ENCODE data around the gene OSBP2. TPM values are rescaled to one million over a fixed set of nuclear protein-coding genes. Genes with fewer than 3 reads are reported as not detected.

OSBP2 gene
- total and polyA plus RNA-seq, 2 of the 13 experiments (the other 11 are each of a cell fraction or from before 2014, with no cell fraction given): 5.0 to 7.7 TPM

- TF ChIP-seq ZFX (CRISPR knock-in tag; IDR thresholded peaks at IDR 0.05; ENCODE audit: low read depth) (peak; percentile 47; the same call in 1 of the 2 replicates), LCORL (IDR thresholded peaks at IDR 0.05) (no peak), LCORL (CRISPR knock-in tag; IDR thresholded peaks at IDR 0.05) (peak; percentile 73), HOXA9 (CRISPR knock-in tag; IDR thresholded peaks at IDR 0.05; ENCODE audit: borderline replicate concordance) (peak; percentile 98), CBX5 (CRISPR knock-in tag; IDR thresholded peaks at IDR 0.05; ENCODE audit: borderline replicate concordance) (peak; percentile 85), THRA (CRISPR knock-in tag; IDR thresholded peaks at IDR 0.05; ENCODE audit: borderline replicate concordance) (peak; percentile 93), PHF5A (CRISPR knock-in tag; IDR thresholded peaks at IDR 0.05; ENCODE audit: low read depth, unreplicated experiment) (peak; percentile 67), PHB2 (IDR thresholded peaks at IDR 0.05; ENCODE audit: partially characterized antibody) (no peak), ZBTB14 (CRISPR knock-in tag; IDR thresholded peaks at IDR 0.05) (peak; percentile 68), ZNF800 (CRISPR knock-in tag; IDR thresholded peaks at IDR 0.05) (peak; percentile 99), MEF2D (CRISPR knock-in tag; IDR thresholded peaks at IDR 0.05) (peak; percentile 85), HIVEP1 (CRISPR knock-in tag; IDR thresholded peaks at IDR 0.05) (peak; percentile 52; the same call in 1 of the 2 replicates)
- TF ChIP-seq, protein P1, sequence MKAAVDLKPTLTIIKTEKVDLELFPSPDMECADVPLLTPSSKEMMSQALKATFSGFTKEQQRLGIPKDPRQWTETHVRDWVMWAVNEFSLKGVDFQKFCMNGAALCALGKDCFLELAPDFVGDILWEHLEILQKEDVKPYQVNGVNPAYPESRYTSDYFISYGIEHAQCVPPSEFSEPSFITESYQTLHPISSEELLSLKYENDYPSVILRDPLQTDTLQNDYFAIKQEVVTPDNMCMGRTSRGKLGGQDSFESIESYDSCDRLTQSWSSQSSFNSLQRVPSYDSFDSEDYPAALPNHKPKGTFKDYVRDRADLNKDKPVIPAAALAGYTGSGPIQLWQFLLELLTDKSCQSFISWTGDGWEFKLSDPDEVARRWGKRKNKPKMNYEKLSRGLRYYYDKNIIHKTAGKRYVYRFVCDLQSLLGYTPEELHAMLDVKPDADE (CRISPR knock-in tag; IDR thresholded peaks at IDR 0.05): peak; percentile 99
- TF ChIP-seq, protein P2, sequence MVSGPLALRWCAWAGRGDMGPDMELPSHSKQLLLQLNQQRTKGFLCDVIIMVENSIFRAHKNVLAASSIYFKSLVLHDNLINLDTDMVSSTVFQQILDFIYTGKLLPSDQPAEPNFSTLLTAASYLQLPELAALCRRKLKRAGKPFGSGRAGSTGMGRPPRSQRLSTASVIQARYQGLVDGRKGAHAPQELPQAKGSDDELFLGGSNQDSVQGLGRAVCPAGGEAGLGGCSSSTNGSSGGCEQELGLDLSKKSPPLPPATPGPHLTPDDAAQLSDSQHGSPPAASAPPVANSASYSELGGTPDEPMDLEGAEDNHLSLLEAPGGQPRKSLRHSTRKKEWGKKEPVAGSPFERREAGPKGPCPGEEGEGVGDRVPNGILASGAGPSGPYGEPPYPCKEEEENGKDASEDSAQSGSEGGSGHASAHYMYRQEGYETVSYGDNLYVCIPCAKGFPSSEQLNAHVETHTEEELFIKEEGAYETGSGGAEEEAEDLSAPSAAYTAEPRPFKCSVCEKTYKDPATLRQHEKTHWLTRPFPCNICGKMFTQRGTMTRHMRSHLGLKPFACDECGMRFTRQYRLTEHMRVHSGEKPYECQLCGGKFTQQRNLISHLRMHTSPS (CRISPR knock-in tag; IDR thresholded peaks at IDR 0.05; ENCODE audit: low read depth): peak; percentile 87
- TF ChIP-seq, protein P3, sequence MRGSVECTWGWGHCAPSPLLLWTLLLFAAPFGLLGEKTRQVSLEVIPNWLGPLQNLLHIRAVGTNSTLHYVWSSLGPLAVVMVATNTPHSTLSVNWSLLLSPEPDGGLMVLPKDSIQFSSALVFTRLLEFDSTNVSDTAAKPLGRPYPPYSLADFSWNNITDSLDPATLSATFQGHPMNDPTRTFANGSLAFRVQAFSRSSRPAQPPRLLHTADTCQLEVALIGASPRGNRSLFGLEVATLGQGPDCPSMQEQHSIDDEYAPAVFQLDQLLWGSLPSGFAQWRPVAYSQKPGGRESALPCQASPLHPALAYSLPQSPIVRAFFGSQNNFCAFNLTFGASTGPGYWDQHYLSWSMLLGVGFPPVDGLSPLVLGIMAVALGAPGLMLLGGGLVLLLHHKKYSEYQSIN (CRISPR knock-in tag; IDR thresholded peaks at IDR 0.05; ENCODE audit: borderline replicate concordance): peak; percentile 83; the same call in 1 of the 2 replicates
- TF ChIP-seq, protein P4, sequence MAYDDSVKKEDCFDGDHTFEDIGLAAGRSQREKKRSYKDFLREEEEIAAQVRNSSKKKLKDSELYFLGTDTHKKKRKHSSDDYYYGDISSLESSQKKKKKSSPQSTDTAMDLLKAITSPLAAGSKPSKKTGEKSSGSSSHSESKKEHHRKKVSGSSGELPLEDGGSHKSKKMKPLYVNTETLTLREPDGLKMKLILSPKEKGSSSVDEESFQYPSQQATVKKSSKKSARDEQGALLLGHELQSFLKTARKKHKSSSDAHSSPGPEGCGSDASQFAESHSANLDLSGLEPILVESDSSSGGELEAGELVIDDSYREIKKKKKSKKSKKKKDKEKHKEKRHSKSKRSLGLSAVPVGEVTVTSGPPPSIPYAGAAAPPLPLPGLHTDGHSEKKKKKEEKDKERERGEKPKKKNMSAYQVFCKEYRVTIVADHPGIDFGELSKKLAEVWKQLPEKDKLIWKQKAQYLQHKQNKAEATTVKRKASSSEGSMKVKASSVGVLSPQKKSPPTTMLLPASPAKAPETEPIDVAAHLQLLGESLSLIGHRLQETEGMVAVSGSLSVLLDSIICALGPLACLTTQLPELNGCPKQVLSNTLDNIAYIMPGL (CRISPR knock-in tag; IDR thresholded peaks at IDR 0.05; ENCODE audit: borderline replicate concordance in 1 of 2, low read depth in 1 of 2): peak; percentile 39 to 81; a peak in 3 of 4 replicates
Observed at GRCh38 chr22:30802202-30803166, 107.8 kb downstream of the OSBP2 start (continued).
